NOMO-1 treated with DMSO at 0.1 percent for 48 hours (cell line): Measurements from ENCODE around the gene ZBED3.

Experiments
- DNase-seq: peaks from one replicate; lab custom pipeline; 2025; ENCODE audit not compliant: unreplicated experiment; lab: John Stamatoyannopoulos, UW

ZBED3 gene

GRCh38 chr5:77077829-77078176 lies 9.3 kb downstream of the ZBED3 start:
- DNase-seq: no peak

- peak; percentile 29 for DNase-seq
Observed at GRCh38 chr5:77076961-77077828, 9.9 kb downstream of the ZBED3 start.

- no peak for DNase-seq
Observed at GRCh38 chr5:77074745-77075144, 12.3 kb downstream of the ZBED3 start.

GRCh38 chr5:77073667-77074066 lies 13.4 kb downstream of the ZBED3 start:
- no peak for DNase-seq

GRCh38 chr5:77066823-77067442 lies 20.2 kb downstream of the ZBED3 start:
- peak; percentile 58 for DNase-seq

- peak; percentile 73 for DNase-seq
Observed at GRCh38 chr5:77066184-77066583, 20.9 kb downstream of the ZBED3 start.

GRCh38 chr5:77065256-77065655 lies 21.8 kb downstream of the ZBED3 start:
- DNase-seq: peak; percentile 68

- no peak for DNase-seq
Observed at GRCh38 chr5:77064040-77064439, 23.0 kb downstream of the ZBED3 start.

- no peak for DNase-seq
Observed at GRCh38 chr5:77046416-77047073, 40.5 kb downstream of the ZBED3 start.

- no peak for DNase-seq
Observed at GRCh38 chr5:77035950-77036349, 51.1 kb downstream of the ZBED3 start.

GRCh38 chr5:77033338-77033737 lies 53.7 kb downstream of the ZBED3 start:
- no peak for DNase-seq

GRCh38 chr5:77032635-77033034 lies 54.5 kb downstream of the ZBED3 start:
- DNase-seq: no peak

GRCh38 chr5:77031891-77032290 lies 55.2 kb downstream of the ZBED3 start:
- DNase-seq: no peak

GRCh38 chr5:77030097-77031071 lies 56.7 kb downstream of the ZBED3 start, which contains the start of gene AGGF1:
Gene AGGF1, plus strand, starts transcription at chr5:77030404. Its CDS starts 363 bp downstream, at chr5:77030767.
- peak; percentile 98 for DNase-seq

- no peak for DNase-seq
Observed at GRCh38 chr5:77029376-77029885, 57.7 kb downstream of the ZBED3 start.

GRCh38 chr5:77028631-77029375 lies 58.3 kb downstream of the ZBED3 start:
- DNase-seq: no peak

- DNase-seq: peak; percentile 52
Observed at GRCh38 chr5:77024490-77024889, 62.6 kb downstream of the ZBED3 start.

GRCh38 chr5:77022511-77023417 lies 64.3 kb downstream of the ZBED3 start:
- DNase-seq: peak; percentile 20
